Neuronal stem cell (in vitro differentiated cells): Measurements from ENCODE around the gene PCID2.

ENCODE experiments used
- DNase-seq: peaks from one replicate; pipeline ENCODE4 v3.0.0-alpha.2; 2013; ENCODE audit warnings: low spot score
- H2AFZ ChIP-seq: one replicate; pipeline ENCODE4 v1.6.1; 2013; ENCODE audit warnings: mild to moderate bottlenecking, low read length, inconsistent platforms
- H2AK5ac ChIP-seq: 2 replicates; pipeline ENCODE4 v1.6.1; 2013; ENCODE audit warnings: low read depth, mild to moderate bottlenecking, inconsistent platforms, low read length, moderate library complexity, mixed read lengths
- H2BK120ac ChIP-seq: 2 replicates; pipeline ENCODE4 v1.6.1; 2013; ENCODE audit warnings: low read depth, mild to moderate bottlenecking, inconsistent platforms, low read length, moderate library complexity, mixed read lengths
- H2BK12ac ChIP-seq: one replicate; pipeline ENCODE4 v1.6.1; 2013; ENCODE audit warnings: low read length, inconsistent platforms
- H2BK15ac ChIP-seq: 2 replicates; pipeline ENCODE4 v1.6.1; 2013; ENCODE audit warnings: mild to moderate bottlenecking, low read length, inconsistent platforms, mixed read lengths
- H2BK5ac ChIP-seq: one replicate; pipeline ENCODE4 v1.6.1; 2013; ENCODE audit warnings: inconsistent platforms, mild to moderate bottlenecking, low read length, moderate library complexity
- H3K14ac ChIP-seq: one replicate; pipeline ENCODE4 v1.6.1; 2013; ENCODE audit warnings: low read length, inconsistent platforms
- H3K18ac ChIP-seq: 2 replicates; pipeline ENCODE4 v1.6.1; 2013; ENCODE audit warnings: low read length, inconsistent platforms
- H3K23ac ChIP-seq: 2 replicates; pipeline ENCODE4 v1.6.1; 2013; ENCODE audit warnings: low read depth, mild to moderate bottlenecking, mixed read lengths, low read length, inconsistent platforms; ENCODE audit not compliant: poor library complexity
- H3K27ac ChIP-seq: replicated peaks from 3 replicates; pipeline ENCODE4 v1.5.1; 2013; ENCODE audit warnings: low read length, inconsistent platforms
- H3K27me3 ChIP-seq, 3 experiments: 2 replicates each; pipeline ENCODE4 v1.6.1; 2013; ENCODE audit warnings: low read length in 3 of 3, mild to moderate bottlenecking in 2 of 3, inconsistent platforms in 1 of 3, low read depth in 1 of 3, mixed read lengths in 1 of 3, moderate library complexity in 1 of 3; ENCODE audit not compliant: control insufficient read depth in 3 of 3, insufficient read depth in 3 of 3
- H3K36me3 ChIP-seq, 2 donors: replicated peaks in 1 of 2; 2 replicates each; pipeline ENCODE4 v1.6.1; 2013; ENCODE audit warnings: low read length in 2 of 2; ENCODE audit not compliant: control insufficient read depth in 2 of 2, insufficient read depth in 2 of 2
- H3K4ac ChIP-seq: 2 replicates; pipeline ENCODE4 v1.6.1; 2013; ENCODE audit warnings: inconsistent platforms, mild to moderate bottlenecking, low read length, moderate library complexity
- H3K4me1 ChIP-seq, 2 donors: 1 replicate in 1 of 2; 2 replicates in 1 of 2; pipeline ENCODE4 v1.6.1; 2013; ENCODE audit warnings: low read length in 2 of 2, low read depth in 1 of 2; ENCODE audit not compliant: control insufficient read depth in 2 of 2, insufficient read depth in 1 of 2
- H3K4me2 ChIP-seq: one replicate; pipeline ENCODE4 v1.6.1; 2013; ENCODE audit warnings: mild to moderate bottlenecking, low read length, inconsistent platforms; ENCODE audit not compliant: insufficient read depth, poor library complexity, severe bottlenecking
- H3K4me3 ChIP-seq, 2 donors: 2 replicates each; pipeline ENCODE4 v1.5.1; 2013; ENCODE audit warnings: low read length in 2 of 2, mild to moderate bottlenecking in 2 of 2, inconsistent platforms in 1 of 2, moderate library complexity in 1 of 2
- H3K79me1 ChIP-seq: one replicate; pipeline ENCODE4 v1.6.1; 2013; ENCODE audit warnings: low read depth, mild to moderate bottlenecking, inconsistent platforms, low read length, moderate library complexity
- H3K9ac ChIP-seq: one replicate; pipeline ENCODE4 v1.6.1; 2013; ENCODE audit warnings: mild to moderate bottlenecking, low read depth, low read length, inconsistent platforms; ENCODE audit not compliant: poor library complexity
- H3K9me3 ChIP-seq, 2 donors: replicated peaks in 1 of 2; 2 replicates each; pipeline versions ENCODE3 to v1.6.1; 2013; ENCODE audit warnings: low read length in 2 of 2, mild to moderate bottlenecking in 2 of 2, inconsistent platforms in 1 of 2, low read depth in 1 of 2, mixed read lengths in 1 of 2, moderate library complexity in 1 of 2; ENCODE audit not compliant: control insufficient read depth in 2 of 2, insufficient read depth in 1 of 2
- H4K8ac ChIP-seq: one replicate; pipeline ENCODE4 v1.6.1; 2013; ENCODE audit warnings: low read depth, mild to moderate bottlenecking, inconsistent platforms, low read length, moderate library complexity
- H4K91ac ChIP-seq: one replicate; pipeline ENCODE4 v1.6.1; 2013; ENCODE audit warnings: low read length, low read depth, mild to moderate bottlenecking, inconsistent platforms; ENCODE audit not compliant: poor library complexity
- WGBS, 2 donors: extraction: QIAGEN DNeasy Blood & Tissue Kit; methylation state at CpG; one replicate each; pipeline ENCODE4 v1.1.7; 2013; ENCODE audit warnings: missing lambda C conversion rate in 2 of 2, mixed read lengths in 1 of 2; ENCODE audit not compliant: insufficient read length in 2 of 2, insufficient replicate concordance in 1 of 2; ENCODE audit errors: extremely low coverage in 2 of 2; 5-methylcytosine and 5-hydroxymethylcytosine counted together

Gene PCID2

DNA sequence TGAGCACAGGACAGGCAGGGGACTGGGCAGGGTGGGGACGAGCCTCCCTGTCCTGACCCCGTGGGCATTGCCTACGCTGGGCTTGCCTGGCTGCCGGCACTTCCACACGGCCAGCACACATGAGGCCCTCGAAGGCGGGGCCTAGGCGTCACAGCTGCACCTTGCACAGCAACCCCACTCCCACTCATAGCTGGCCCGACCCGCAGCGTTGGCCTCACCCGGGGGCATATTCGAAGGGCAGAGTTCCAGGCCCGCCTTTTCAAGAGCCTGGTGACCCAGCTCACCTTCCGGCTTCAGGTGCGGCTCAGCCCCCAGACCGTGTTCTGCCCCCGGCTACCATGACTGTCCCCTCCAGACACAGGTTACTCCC is 66.9 kb downstream of the PCID2 start:
- no peak overlapping the region for H4K91ac ChIP-seq
- no peak overlapping the region for H3K4me2 ChIP-seq
- no peak overlapping the region for H3K4ac ChIP-seq
- H3K36me3 ChIP-seq = no peaks in the 10 kb centered on the region
- H2AFZ ChIP-seq = no peak overlapping the region
- WGBS, 2 donors = no CpG with 5 or more reads among the region's 18 CpGs
- H4K8ac ChIP-seq = no peak overlapping the region
- no peak overlapping the region for H2BK120ac ChIP-seq
- H2BK12ac ChIP-seq = no peak overlapping the region
- H3K79me1 ChIP-seq = peaks cover 3% of the 10 kb centered on the region
- H3K4me1 ChIP-seq = peaks cover 5 to 15% of the 10 kb centered on the region in 2 donors
- peak overlapping the region in 1 of 2 donors; percentile 2 for H3K4me3 ChIP-seq
- no peaks in the 10 kb centered on the region for H3K9me3 ChIP-seq
- peaks cover 0 to 24% (median 0%) of the 10 kb centered on the region in 3 experiments for H3K27me3 ChIP-seq
- H3K9ac ChIP-seq = no peak overlapping the region
- peak overlapping the region; percentile 91 for H2BK15ac ChIP-seq
- peak overlapping the region; percentile 89 for H2BK5ac ChIP-seq
- peak overlapping the region; percentile 68 for H2AK5ac ChIP-seq
- H3K23ac ChIP-seq = no peak overlapping the region
- H3K14ac ChIP-seq = no peak overlapping the region
- DNase-seq = no peak
- peak overlapping the region; percentile 77 for H3K18ac ChIP-seq
- H3K27ac ChIP-seq = no peak overlapping the region

DNA sequence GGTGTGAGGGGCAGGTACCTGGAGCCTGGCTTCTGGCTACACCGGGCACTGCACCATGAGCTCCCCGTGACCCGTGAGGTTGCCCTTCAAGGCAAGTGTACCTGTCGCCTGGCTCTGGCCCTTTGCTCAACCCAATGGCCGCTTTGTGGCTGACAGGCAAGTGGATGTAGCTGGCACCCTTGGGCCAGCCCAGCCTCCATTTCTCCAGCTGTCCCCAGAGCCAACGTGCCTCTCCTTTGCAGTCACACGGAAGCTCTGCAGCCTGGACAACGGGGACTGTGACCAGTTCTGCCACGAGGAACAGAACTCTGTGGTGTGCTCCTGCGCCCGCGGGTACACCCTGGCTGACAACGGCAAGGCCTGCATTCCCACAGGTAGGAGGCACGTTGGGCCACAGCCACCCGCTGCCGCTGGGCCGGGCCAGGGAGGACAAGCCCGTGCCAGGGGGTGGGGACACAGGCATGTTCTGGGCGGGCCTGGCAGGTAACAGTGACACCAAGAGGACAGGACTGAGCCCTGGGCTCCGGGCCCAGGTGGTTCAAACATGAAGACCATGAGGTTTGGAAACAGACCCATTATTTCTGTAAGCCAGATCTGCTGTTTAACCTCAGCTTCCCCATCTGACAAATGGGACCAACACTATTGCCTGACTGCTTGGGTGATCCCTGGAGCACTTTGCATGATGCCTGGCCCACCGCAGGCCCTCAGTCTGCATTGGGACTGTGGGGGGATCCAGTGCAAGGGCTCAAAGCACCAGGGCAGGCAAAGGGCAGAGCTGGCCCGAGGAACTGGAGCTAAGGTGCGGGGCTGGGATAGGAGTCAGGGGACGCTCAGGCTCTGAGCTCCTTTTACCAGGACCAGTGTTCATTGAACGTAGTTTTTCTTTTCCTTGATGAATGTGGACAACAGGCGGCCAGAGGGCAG is 67.5 kb downstream of the PCID2 start:
- no peak overlapping the region for H2BK120ac ChIP-seq
- no peaks in the 10 kb centered on the region for H3K9me3 ChIP-seq
- H3K27ac ChIP-seq = no peak overlapping the region
- H3K14ac ChIP-seq = no peak overlapping the region
- no peak overlapping the region for H3K4me3 ChIP-seq
- peak overlapping the region; percentile 91 for H2BK15ac ChIP-seq
- H3K9ac ChIP-seq = no peak overlapping the region
- peak overlapping the region; percentile 77 for H2AK5ac ChIP-seq
- peak overlapping the region; percentile 77 for H3K18ac ChIP-seq
- peak overlapping the region; percentile 98 for H2BK12ac ChIP-seq
- no peak overlapping the region for H3K23ac ChIP-seq
- no peak overlapping the region for H3K4ac ChIP-seq
- WGBS, 2 donors = no CpG with 5 or more reads among the region's 26 CpGs
- H3K4me2 ChIP-seq = no peak overlapping the region
- H3K36me3 ChIP-seq = no peaks in the 10 kb centered on the region
- DNase-seq = no peak
- H3K27me3 ChIP-seq = peaks cover 0 to 24% (median 0%) of the 10 kb centered on the region in 3 experiments
- H4K91ac ChIP-seq = no peak overlapping the region
- no peak overlapping the region for H2AFZ ChIP-seq
- peaks cover 3% of the 10 kb centered on the region for H3K79me1 ChIP-seq
- H3K4me1 ChIP-seq = peaks cover 5 to 15% of the 10 kb centered on the region in 2 donors
- H2BK5ac ChIP-seq = peak overlapping the region; percentile 89
- no peak overlapping the region for H4K8ac ChIP-seq

DNA sequence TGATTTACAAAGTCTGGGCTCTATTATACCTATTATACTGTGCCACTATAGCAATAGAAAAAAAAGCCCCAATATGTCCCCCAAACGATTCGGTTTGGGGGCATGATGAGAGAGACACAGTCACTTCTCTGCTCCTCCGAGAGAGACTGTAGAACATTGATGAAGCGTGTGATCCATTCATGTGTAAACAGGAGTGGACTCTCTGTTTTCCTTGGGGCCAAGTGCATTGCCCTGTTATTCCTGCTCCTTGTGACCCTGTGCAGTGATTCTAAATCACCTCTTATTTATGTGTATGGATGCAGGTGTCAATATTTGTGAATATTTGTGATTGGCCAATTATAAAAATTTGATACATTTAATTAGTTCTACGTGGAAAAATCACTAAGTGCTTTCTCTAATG is 68.9 kb downstream of the PCID2 start:
- no CpG with 5 or more reads among the region's 5 CpGs for WGBS, 2 donors
- H3K27me3 ChIP-seq = peaks cover 0 to 28% (median 0%) of the 10 kb centered on the region in 3 experiments
- H2AK5ac ChIP-seq = no peak overlapping the region
- H3K4ac ChIP-seq = no peak overlapping the region
- no peak overlapping the region for H2BK5ac ChIP-seq
- no peak overlapping the region for H3K27ac ChIP-seq
- H2BK120ac ChIP-seq = no peak overlapping the region
- H3K4me3 ChIP-seq = no peak overlapping the region
- no peak overlapping the region for H4K8ac ChIP-seq
- no peak overlapping the region for H3K14ac ChIP-seq
- no peak overlapping the region for H3K9ac ChIP-seq
- H3K23ac ChIP-seq = no peak overlapping the region
- peaks cover 3% of the 10 kb centered on the region for H3K79me1 ChIP-seq
- H3K36me3 ChIP-seq = no peaks in the 10 kb centered on the region
- no peak overlapping the region for H4K91ac ChIP-seq
- no peak overlapping the region for H2BK15ac ChIP-seq
- H3K18ac ChIP-seq = no peak overlapping the region
- no peak overlapping the region for H2BK12ac ChIP-seq
- H3K9me3 ChIP-seq = no peaks in the 10 kb centered on the region
- H3K4me1 ChIP-seq = peaks cover 5 to 16% of the 10 kb centered on the region in 2 donors
- no peak overlapping the region for H2AFZ ChIP-seq
- no peak for DNase-seq
- H3K4me2 ChIP-seq = no peak overlapping the region

DNA sequence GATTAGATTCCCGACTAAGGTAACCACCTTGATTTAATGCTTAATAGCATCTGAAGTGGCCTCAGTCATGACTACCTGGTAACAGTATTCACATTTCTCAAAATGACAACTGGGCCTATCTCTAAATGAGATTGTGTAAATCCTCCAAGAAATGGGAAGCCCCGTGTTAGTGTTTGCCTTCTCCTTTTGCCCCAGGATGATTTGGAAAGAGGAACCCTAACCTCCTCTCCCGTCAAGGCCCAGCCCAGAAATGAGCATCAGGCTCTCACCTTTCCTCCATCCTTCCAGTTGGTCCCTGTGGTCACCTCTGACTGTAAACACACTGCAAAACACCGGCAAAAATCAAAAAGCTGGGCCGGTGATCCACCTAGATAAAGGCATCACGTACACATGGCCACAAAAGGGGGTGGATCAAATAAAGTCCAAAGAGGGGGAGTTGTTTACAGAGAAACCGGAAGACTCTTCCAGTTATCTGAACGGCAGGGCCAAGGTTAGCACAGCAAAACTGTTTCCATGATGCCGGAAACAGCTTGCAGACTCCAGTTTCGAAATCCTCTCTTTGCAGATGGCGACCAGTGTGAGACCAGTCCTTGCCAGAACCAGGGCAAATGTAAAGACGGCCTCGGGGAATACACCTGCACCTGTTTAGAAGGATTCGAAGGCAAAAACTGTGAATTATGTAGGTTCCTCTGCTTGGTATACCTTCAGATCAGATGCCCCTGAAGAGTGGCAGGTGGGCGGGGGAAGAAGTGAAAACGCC is 69.5 kb downstream of the PCID2 start:
- H2BK15ac ChIP-seq = no peak overlapping the region
- H3K4ac ChIP-seq = no peak overlapping the region
- no peak overlapping the region for H3K23ac ChIP-seq
- no peak overlapping the region for H3K27ac ChIP-seq
- no peak overlapping the region for H3K14ac ChIP-seq
- peaks cover 5 to 16% of the 10 kb centered on the region in 2 donors for H3K4me1 ChIP-seq
- H2BK5ac ChIP-seq = no peak overlapping the region
- no peak overlapping the region for H4K8ac ChIP-seq
- H2AK5ac ChIP-seq = no peak overlapping the region
- no peak overlapping the region for H3K4me3 ChIP-seq
- no peak overlapping the region for H3K4me2 ChIP-seq
- H2AFZ ChIP-seq = no peak overlapping the region
- H4K91ac ChIP-seq = no peak overlapping the region
- H3K36me3 ChIP-seq = no peaks in the 10 kb centered on the region
- H3K9ac ChIP-seq = no peak overlapping the region
- no peak for DNase-seq
- H3K79me1 ChIP-seq = peaks cover 3% of the 10 kb centered on the region
- no CpG with 5 or more reads among the region's 16 CpGs for WGBS, 2 donors
- no peaks in the 10 kb centered on the region for H3K9me3 ChIP-seq
- no peak overlapping the region for H2BK12ac ChIP-seq
- H2BK120ac ChIP-seq = no peak overlapping the region
- no peak overlapping the region for H3K18ac ChIP-seq
- peaks cover 0 to 28% (median 0%) of the 10 kb centered on the region in 3 experiments for H3K27me3 ChIP-seq
